ENCODE results near the gene DCP1B.

DCP1B gene

GRCh38 chr12:1912580-1913376, 91.5 kb downstream of the DCP1B start:
- no peak for DNase-seq (ENCODE audit: low read depth, low spot score)
- Histone ChIP-seq H3K36me3 (ENCODE audit: insufficient read depth, low read length) (no peaks in the 10 kb centered on the region), H3K27ac (no peak overlapping the region), H3K4me3 (no peak overlapping the region), H3K9ac (ENCODE audit: insufficient read length) (no peak overlapping the region), H3K9me3 (ENCODE audit: low read depth, low read length) (no peaks in the 10 kb centered on the region)
- TF ChIP-seq EZH2 (IDR thresholded peaks at IDR 0.05): no peak
- no peak for TF ChIP-seq FOXP2 (optimal IDR thresholded peaks at IDR 0.05; ENCODE audit: control extremely low read depth, extremely low read length, insufficient read depth)
- no peak for TF ChIP-seq POLR2AphosphoS5 (IDR thresholded peaks at IDR 0.05; ENCODE audit: borderline replicate concordance, low read depth, low read length)

- no peak for DNase-seq (ENCODE audit: low read depth, low spot score)
- TF ChIP-seq POLR2AphosphoS5 (IDR thresholded peaks at IDR 0.05; ENCODE audit: borderline replicate concordance, low read depth, low read length) (no peak), EZH2 (IDR thresholded peaks at IDR 0.05) (no peak), FOXP2 (optimal IDR thresholded peaks at IDR 0.05; ENCODE audit: control extremely low read depth, extremely low read length, insufficient read depth) (no peak)
Observed at GRCh38 chr12:1911598-1912575, 92.4 kb downstream of the DCP1B start.

GRCh38 chr12:1910468-1910867, 93.8 kb downstream of the DCP1B start:
- TF ChIP-seq EZH2 (IDR thresholded peaks at IDR 0.05) (no peak), POLR2AphosphoS5 (IDR thresholded peaks at IDR 0.05; ENCODE audit: borderline replicate concordance, low read depth, low read length) (no peak), FOXP2 (optimal IDR thresholded peaks at IDR 0.05; ENCODE audit: control extremely low read depth, extremely low read length, insufficient read depth) (no peak)
- Histone ChIP-seq H3K9ac (ENCODE audit: insufficient read length) (no peak overlapping the region), H3K9me3 (ENCODE audit: low read depth, low read length) (no peaks in the 10 kb centered on the region), H3K36me3 (ENCODE audit: insufficient read depth, low read length) (no peaks in the 10 kb centered on the region), H3K4me3 (no peak overlapping the region), H3K27ac (no peak overlapping the region)
- DNase-seq (ENCODE audit: low read depth, low spot score): no peak

More at GRCh38 chr12:1911598-1912575, 92.4 kb downstream of the DCP1B start:
- no peak overlapping the region for H3K9ac ChIP-seq (ENCODE audit: insufficient read length)
- H3K9me3 ChIP-seq (ENCODE audit: low read depth, low read length): no peaks in the 10 kb centered on the region
- H3K27ac ChIP-seq: no peak overlapping the region
- H3K4me3 ChIP-seq: no peak overlapping the region
- no peaks in the 10 kb centered on the region for H3K36me3 ChIP-seq (ENCODE audit: insufficient read depth, low read length)

GRCh38 chr12:1908758-1909157, 95.5 kb downstream of the DCP1B start:
- no peak for DNase-seq (ENCODE audit: low read depth, low spot score)
- no peak overlapping the region for H3K27ac ChIP-seq
- H3K9me3 ChIP-seq (ENCODE audit: low read depth, low read length): no peaks in the 10 kb centered on the region
- no peak for TF ChIP-seq EZH2 (IDR thresholded peaks at IDR 0.05)
- TF ChIP-seq FOXP2 (optimal IDR thresholded peaks at IDR 0.05; ENCODE audit: control extremely low read depth, extremely low read length, insufficient read depth): no peak
- no peak for TF ChIP-seq POLR2AphosphoS5 (IDR thresholded peaks at IDR 0.05; ENCODE audit: borderline replicate concordance, low read depth, low read length)
- H3K36me3 ChIP-seq (ENCODE audit: insufficient read depth, low read length): no peaks in the 10 kb centered on the region
- H3K9ac ChIP-seq (ENCODE audit: insufficient read length): no peak overlapping the region
- no peak overlapping the region for H3K4me3 ChIP-seq

GRCh38 chr12:1907652-1908611, 96.3 kb downstream of the DCP1B start:
- no peak for DNase-seq (ENCODE audit: low read depth, low spot score)
- no peaks in the 10 kb centered on the region for H3K36me3 ChIP-seq (ENCODE audit: insufficient read depth, low read length)
- no peak overlapping the region for H3K9ac ChIP-seq (ENCODE audit: insufficient read length)
- no peaks in the 10 kb centered on the region for H3K9me3 ChIP-seq (ENCODE audit: low read depth, low read length)
- no peak overlapping the region for H3K27ac ChIP-seq
- no peak overlapping the region for H3K4me3 ChIP-seq
- no peak for TF ChIP-seq FOXP2 (optimal IDR thresholded peaks at IDR 0.05; ENCODE audit: control extremely low read depth, extremely low read length, insufficient read depth)
- no peak for TF ChIP-seq POLR2AphosphoS5 (IDR thresholded peaks at IDR 0.05; ENCODE audit: borderline replicate concordance, low read depth, low read length)
- TF ChIP-seq EZH2 (IDR thresholded peaks at IDR 0.05): no peak

GRCh38 chr12:1906579-1906978, 97.7 kb downstream of the DCP1B start:
- H3K36me3 ChIP-seq (ENCODE audit: insufficient read depth, low read length): no peaks in the 10 kb centered on the region
- no peak for DNase-seq (ENCODE audit: low read depth, low spot score)
- H3K9me3 ChIP-seq (ENCODE audit: low read depth, low read length): no peaks in the 10 kb centered on the region
- no peak overlapping the region for H3K4me3 ChIP-seq
- H3K27ac ChIP-seq: no peak overlapping the region
- H3K9ac ChIP-seq (ENCODE audit: insufficient read length): no peak overlapping the region
- TF ChIP-seq FOXP2 (optimal IDR thresholded peaks at IDR 0.05; ENCODE audit: control extremely low read depth, extremely low read length, insufficient read depth): no peak

- Histone ChIP-seq H3K27ac (no peak overlapping the region), H3K9ac (ENCODE audit: insufficient read length) (no peak overlapping the region), H3K9me3 (ENCODE audit: low read depth, low read length) (no peaks in the 10 kb centered on the region), H3K36me3 (ENCODE audit: insufficient read depth, low read length) (no peaks in the 10 kb centered on the region), H3K4me3 (no peak overlapping the region)
- TF ChIP-seq POLR2AphosphoS5 (IDR thresholded peaks at IDR 0.05; ENCODE audit: borderline replicate concordance, low read depth, low read length): no peak
- no peak for TF ChIP-seq FOXP2 (optimal IDR thresholded peaks at IDR 0.05; ENCODE audit: control extremely low read depth, extremely low read length, insufficient read depth)
- TF ChIP-seq EZH2 (IDR thresholded peaks at IDR 0.05): no peak
- no peak for DNase-seq (ENCODE audit: low read depth, low spot score)
Observed at GRCh38 chr12:1904875-1905274, 99.4 kb downstream of the DCP1B start.

All from SK-N-MC (cell line).